ENCODE data around the gene BLTP1. TPM values are rescaled to one million over a fixed set of nuclear protein-coding genes. Genes with fewer than 3 reads are reported as not detected.
A peak's percentile ranks its signal among the peaks of the same experiment; 100 is the strongest.

Gene BLTP1
- total RNA-seq, 1 donor from 2014 or later = 80.0 TPM

DNA sequence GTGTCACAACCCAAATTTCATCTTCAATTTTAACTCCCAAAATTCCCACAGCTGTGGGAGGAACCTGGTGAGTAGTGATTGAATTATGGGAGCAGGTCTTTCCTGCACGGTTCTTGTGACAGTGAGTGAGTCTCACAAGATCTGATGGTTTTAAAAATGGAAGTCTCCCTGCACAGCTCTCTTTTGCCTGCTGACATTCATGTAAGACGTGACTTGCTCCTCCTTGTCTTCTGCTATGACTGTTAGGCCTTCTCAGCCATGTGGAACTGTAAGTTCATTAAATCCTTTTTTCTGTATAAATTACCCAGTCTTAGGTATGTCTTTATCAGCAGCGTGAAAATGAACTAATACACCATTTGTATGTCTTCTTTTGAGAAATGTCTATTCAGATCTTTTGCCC is 13.0 kb upstream of the BLTP1 start:
- Histone ChIP-seq H3K27me3 (no peaks in the 10 kb centered on the region), H3K4me3 (no peak overlapping the region), H3K4me1 (no peaks in the 10 kb centered on the region), H3K9me3 (no peaks in the 10 kb centered on the region), H3K36me3 (no peaks in the 10 kb centered on the region), H3K27ac (no peak overlapping the region)
- DNase-seq (no peak), ATAC-seq (no peak)
- intact Hi-C loops (cut with DNase I) = no loop called here
- TF ChIP-seq, protein P1, sequence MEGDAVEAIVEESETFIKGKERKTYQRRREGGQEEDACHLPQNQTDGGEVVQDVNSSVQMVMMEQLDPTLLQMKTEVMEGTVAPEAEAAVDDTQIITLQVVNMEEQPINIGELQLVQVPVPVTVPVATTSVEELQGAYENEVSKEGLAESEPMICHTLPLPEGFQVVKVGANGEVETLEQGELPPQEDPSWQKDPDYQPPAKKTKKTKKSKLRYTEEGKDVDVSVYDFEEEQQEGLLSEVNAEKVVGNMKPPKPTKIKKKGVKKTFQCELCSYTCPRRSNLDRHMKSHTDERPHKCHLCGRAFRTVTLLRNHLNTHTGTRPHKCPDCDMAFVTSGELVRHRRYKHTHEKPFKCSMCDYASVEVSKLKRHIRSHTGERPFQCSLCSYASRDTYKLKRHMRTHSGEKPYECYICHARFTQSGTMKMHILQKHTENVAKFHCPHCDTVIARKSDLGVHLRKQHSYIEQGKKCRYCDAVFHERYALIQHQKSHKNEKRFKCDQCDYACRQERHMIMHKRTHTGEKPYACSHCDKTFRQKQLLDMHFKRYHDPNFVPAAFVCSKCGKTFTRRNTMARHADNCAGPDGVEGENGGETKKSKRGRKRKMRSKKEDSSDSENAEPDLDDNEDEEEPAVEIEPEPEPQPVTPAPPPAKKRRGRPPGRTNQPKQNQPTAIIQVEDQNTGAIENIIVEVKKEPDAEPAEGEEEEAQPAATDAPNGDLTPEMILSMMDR (IDR thresholded peaks at IDR 0.05) = no peak

DNA sequence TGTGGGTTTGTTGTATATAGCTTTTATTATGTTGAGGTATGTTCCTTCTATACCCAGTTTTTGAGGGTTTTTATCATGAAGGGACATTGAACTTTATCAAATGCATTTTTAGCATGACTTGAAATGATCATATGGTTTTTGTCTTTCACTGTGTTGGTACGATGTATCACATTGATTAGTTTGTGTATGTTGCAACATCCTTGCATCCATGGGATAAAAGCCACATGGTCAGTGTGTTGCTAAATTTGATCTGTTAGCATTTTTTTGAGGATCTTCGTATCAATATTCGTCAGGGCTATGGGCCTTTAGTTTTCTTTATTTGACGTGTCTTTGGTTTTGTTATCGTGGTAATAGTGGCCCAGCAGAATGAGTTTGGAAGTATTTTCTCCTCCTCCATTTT is 11.3 kb upstream of the BLTP1 start:
- DNase-seq = no peak
- Histone ChIP-seq H3K9me3 (no peaks in the 10 kb centered on the region), H3K4me3 (no peak overlapping the region), H3K36me3 (no peaks in the 10 kb centered on the region), H3K27ac (no peak overlapping the region), H3K4me1 (no peaks in the 10 kb centered on the region), H3K27me3 (no peaks in the 10 kb centered on the region)
- intact Hi-C loops (cut with DNase I) = no loop called here
- TF ChIP-seq, protein P1 (IDR thresholded peaks at IDR 0.05) = no peak
- no peak for ATAC-seq

DNA sequence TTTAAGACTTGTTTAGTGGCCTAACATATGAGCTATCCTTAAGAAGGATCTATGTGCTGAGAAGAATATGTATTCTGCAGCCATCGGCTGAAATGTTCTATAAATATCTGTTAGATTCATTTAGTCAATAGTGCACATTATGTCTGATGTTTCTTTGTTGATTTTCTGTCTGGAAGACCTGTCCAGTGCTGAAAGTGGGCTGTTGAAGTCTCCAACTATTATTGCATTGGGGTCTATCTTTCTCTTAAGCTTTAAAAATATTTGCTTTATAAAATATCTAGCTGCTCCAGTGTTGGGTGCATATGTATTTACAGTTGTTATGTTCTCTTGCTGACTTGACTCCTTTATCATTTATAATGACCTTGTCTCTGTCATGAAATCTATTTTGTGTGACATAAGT is 9.4 kb upstream of the BLTP1 start:
- TF ChIP-seq, protein P1 (IDR thresholded peaks at IDR 0.05) = no peak

DNA sequence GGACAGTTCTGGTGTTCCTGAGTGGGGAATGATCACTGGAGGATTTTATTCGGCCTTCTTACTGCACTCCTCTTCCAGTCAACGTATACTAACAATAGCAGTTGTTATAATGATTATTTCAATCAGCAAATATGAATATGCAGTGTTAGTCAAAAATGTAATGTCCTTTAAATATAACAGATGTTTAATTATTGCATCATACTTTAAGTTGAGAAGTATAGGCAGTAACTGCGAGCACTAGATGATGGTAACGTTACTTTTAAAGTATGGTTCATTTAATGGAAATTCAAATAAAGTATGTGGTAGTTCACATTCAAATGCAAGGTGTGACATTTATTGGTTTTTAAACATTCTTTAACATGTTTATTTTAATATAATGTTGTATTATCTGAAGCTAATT is 5.5 kb upstream of the BLTP1 start:
- Histone ChIP-seq H3K4me1 (peaks cover 12% of the 10 kb centered on the region), H3K27me3 (no peaks in the 10 kb centered on the region), H3K27ac (no peak overlapping the region), H3K4me3 (no peak overlapping the region), H3K36me3 (no peaks in the 10 kb centered on the region), H3K9me3 (no peaks in the 10 kb centered on the region)
- ATAC-seq (no peak), DNase-seq (no peak)
- TF ChIP-seq, protein P1 (IDR thresholded peaks at IDR 0.05) = no peak
- intact Hi-C loops (cut with DNase I) = no loop called here

More for the DNA sequence above, 9.4 kb upstream of the BLTP1 start:
- no peak for ATAC-seq
- Histone ChIP-seq H3K27ac (no peak overlapping the region), H3K9me3 (no peaks in the 10 kb centered on the region), H3K4me1 (no peaks in the 10 kb centered on the region), H3K36me3 (no peaks in the 10 kb centered on the region), H3K27me3 (no peaks in the 10 kb centered on the region), H3K4me3 (no peak overlapping the region)
- no peak for DNase-seq
- intact Hi-C loops (cut with DNase I) = no loop called here

DNA sequence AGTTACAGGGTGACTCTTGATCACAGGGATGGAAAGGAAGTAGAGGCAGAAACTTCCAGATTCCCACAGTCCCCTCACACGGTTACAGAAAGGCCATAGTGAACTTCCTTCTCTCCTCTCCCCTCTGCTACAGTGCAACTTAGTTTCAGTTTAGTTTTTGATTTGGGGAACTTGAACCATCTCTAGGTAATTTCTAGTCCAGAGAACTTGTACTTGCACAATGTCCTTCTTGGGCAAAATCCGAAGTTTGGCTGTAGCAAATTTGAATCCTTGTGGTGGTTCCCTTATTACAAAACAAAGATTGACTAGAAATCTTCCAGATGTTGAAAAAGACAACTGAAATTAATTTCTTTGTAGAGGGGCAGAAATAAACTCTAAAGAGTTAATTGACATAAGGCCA is 1.2 kb upstream of the BLTP1 start:
- intact Hi-C loops (cut with DNase I) = no loop called here
- Histone ChIP-seq H3K4me3 (peak overlapping the region; percentile 93), H3K27ac (peak overlapping the region; percentile 95), H3K36me3 (peaks cover under 1% of the 10 kb centered on the region), H3K9me3 (no peaks in the 10 kb centered on the region), H3K4me1 (peaks cover 13% of the 10 kb centered on the region), H3K27me3 (no peaks in the 10 kb centered on the region)
- peak; percentile 38 for ATAC-seq
- no peak for DNase-seq
- TF ChIP-seq, protein P1 (IDR thresholded peaks at IDR 0.05) = no peak

DNA sequence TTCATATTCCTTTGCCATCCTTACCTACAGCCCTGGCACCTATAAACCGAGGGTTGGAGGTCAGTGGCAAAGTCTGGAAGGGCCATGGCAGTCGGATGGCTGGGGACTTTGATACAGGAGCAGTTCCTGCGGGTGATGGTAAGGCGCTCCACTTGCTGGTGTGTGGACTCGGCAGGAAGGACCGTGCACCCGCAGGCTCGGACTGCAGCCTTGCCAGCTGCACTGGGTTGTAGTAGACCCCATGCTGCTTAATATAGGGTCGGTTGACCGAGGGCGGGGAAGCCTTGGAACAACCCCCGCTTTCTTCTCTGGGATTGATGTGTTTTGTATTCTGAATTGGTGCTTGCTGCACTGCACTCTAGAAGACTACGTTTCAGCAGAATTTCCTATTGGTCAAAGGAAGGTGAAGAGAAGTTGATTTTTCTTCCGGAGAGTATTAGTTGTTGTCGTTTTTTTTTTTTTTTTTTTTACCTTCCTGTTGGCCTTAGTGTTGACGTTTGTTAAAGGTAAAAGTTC is 638 bp downstream of the BLTP1 start:
- H3K27me3 ChIP-seq = no peaks in the 10 kb centered on the region
- peaks cover 13% of the 10 kb centered on the region for H3K4me1 ChIP-seq
- H3K9me3 ChIP-seq = no peaks in the 10 kb centered on the region
- TF ChIP-seq, protein P1 (IDR thresholded peaks at IDR 0.05) = no peak
- peak; percentile 65 for ATAC-seq
- H3K27ac ChIP-seq = peak overlapping the region; percentile 95
- peaks cover 4% of the 10 kb centered on the region for H3K36me3 ChIP-seq
- DNase-seq = peak; percentile 70
- H3K4me3 ChIP-seq = peak overlapping the region; percentile 93
- intact Hi-C loops (cut with DNase I) = no loop called here
